GM10248 (cell line): ENCODE results near the gene WIF1.

Source experiments
- CTCF ChIA-PET: fragments of 300-600 bp; sonication (Branson Sonifier 250); formaldehyde crosslinking; extraction: SDS; loops from one replicate; lab custom pipeline; 2021; ENCODE audit warnings: antibody characterized with exemption; lab: Yijun Ruan, JAX
- POLR2A ChIA-PET: fragments of 350-650 bp; sonication (Branson Sonifier 250); formaldehyde crosslinking; extraction: SDS; loops from one replicate; lab custom pipeline; 2020; ENCODE audit warnings: antibody characterized with exemption; lab: Yijun Ruan, JAX
- DNase-seq: peaks from one replicate; pipeline ENCODE4 v3.0.0; 2012; ENCODE audit errors: extremely low spot score
- TF ChIP-seq, protein P1 (sequence below): IDR thresholded peaks from 2 replicates; pipeline ENCODE4 v1.5.1; 2012; ENCODE audit warnings: mild to moderate bottlenecking, low read depth; ENCODE audit errors: extremely low read depth, missing control alignments, control extremely low read depth

Gene WIF1

DNA sequence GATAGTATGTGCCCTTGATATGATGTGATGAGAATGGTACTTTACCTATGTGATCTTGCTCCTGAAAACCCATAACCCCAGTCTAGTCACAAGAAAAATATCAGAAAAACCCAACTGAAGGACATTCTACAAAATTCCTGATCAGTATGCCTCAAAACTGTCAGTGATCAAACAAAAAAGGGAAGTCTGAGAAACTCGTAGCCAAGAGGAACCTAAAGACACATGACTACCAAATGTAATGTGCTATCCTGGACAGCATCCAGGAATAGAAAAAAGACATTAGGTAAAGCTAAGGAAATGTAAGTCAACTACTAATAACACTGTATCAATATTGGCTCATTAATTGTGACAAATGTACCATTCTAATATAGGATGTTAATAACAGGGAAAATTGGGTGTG lies 4.1 kb upstream of the WIF1 start:
- POLR2A ChIA-PET, result no interaction called here
- CTCF ChIA-PET, result interaction anchor here (0.9 to 6.9 kb wide), 6 partner anchors 9 to 329 kb away, joined by 3 to 39 read pairs (median 6); no protein-coding TSS in a partner anchor
- TF ChIP-seq, protein P1, sequence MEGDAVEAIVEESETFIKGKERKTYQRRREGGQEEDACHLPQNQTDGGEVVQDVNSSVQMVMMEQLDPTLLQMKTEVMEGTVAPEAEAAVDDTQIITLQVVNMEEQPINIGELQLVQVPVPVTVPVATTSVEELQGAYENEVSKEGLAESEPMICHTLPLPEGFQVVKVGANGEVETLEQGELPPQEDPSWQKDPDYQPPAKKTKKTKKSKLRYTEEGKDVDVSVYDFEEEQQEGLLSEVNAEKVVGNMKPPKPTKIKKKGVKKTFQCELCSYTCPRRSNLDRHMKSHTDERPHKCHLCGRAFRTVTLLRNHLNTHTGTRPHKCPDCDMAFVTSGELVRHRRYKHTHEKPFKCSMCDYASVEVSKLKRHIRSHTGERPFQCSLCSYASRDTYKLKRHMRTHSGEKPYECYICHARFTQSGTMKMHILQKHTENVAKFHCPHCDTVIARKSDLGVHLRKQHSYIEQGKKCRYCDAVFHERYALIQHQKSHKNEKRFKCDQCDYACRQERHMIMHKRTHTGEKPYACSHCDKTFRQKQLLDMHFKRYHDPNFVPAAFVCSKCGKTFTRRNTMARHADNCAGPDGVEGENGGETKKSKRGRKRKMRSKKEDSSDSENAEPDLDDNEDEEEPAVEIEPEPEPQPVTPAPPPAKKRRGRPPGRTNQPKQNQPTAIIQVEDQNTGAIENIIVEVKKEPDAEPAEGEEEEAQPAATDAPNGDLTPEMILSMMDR, result no peak
- DNase-seq, result no peak

DNA sequence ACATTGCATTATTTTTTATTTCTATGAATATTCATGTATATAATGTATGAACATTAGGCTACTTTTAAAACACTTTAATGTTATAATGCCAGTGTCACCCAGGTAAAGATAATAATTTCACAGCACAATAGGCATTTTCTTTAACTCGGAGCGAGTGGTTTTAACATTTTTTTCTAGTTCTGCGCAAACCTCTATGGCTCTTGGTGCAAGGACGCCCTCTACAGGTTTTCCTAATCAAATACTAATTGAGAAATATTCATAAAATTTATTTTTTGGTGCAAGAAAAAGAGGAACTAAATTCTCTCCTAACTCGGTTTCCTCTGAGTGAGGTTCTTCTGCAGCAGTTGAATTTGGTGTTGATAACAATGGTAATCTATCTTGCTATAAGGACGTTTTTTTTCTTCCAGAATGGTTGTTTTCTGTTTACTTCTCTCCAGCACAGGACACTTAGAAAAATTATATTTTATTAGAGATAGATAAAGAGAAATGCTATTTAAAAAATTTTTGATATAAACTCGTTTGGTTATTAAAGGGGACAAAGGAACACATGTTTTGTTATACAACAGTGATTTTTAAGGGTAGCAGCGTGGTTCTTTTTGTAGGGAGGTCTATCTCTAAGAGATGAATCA lies 2.4 kb upstream of the WIF1 start:
- TF ChIP-seq, protein P1, result peak; percentile 50
- peak; percentile 10 for DNase-seq
- ChIA-PET CTCF (interaction anchor here (0.7 to 6.9 kb wide), 23 partner anchors 9 to 964 kb away, joined by 3 to 39 read pairs (median 5); no protein-coding TSS in a partner anchor), POLR2A (no interaction called here)

DNA sequence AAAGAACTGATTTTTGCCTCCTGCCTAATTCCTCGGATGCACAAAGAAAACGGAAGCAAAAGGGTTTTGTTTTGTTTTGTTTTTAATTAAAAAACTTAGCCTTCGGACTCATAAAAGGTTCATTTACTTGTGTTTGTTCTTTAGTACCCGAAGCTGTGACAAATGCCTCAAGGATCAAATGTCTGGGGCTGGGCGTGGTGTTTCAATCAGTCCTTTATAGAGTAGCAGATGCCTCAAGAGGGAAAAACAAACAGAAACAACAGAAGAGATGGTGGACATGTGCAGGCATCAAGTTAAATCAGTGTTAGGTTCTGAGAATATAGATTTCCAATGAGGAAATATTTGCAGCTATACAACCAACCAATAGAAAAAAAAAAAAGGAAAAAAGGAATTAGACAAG lies 1.6 kb upstream of the WIF1 start:
- TF ChIP-seq, protein P1, result no peak
- no peak for DNase-seq
- ChIA-PET POLR2A (no interaction called here), CTCF (interaction anchor here (0.5 to 6.9 kb wide), 20 partner anchors 8 to 326 kb away, joined by 3 to 39 read pairs (median 5); no protein-coding TSS in a partner anchor)

DNA sequence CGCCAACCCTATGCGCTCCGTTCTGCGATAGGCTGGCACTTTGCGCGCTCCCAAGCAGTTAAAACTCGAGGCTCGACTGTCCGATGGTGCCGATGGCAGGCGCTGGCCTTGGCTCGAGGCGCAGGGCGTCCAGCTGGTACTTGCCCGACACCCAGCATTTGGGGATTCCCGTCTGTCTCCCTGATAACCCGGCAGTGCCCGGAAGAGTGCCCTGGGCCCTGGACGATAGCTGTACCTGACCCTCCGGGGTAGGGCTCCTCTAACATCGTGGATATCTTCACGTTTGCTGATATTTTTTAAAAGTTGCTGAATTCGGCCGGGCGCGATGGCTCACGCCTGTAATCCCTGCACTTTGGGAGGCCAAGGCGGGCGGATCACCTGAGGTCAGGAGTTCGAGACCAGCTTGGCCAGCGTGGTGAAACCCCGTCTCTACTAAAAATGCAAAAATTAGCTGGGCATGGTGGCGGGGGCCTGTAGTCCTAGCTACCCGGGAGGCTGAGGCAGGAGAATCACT lies 908 bp upstream of the WIF1 start:
- POLR2A ChIA-PET, result no interaction called here
- TF ChIP-seq, protein P1, result no peak
- CTCF ChIA-PET, result interaction anchor here (0.9 to 6.9 kb wide), 14 partner anchors 9 to 325 kb away, joined by 3 to 39 read pairs (median 6); no protein-coding TSS in a partner anchor

DNA sequence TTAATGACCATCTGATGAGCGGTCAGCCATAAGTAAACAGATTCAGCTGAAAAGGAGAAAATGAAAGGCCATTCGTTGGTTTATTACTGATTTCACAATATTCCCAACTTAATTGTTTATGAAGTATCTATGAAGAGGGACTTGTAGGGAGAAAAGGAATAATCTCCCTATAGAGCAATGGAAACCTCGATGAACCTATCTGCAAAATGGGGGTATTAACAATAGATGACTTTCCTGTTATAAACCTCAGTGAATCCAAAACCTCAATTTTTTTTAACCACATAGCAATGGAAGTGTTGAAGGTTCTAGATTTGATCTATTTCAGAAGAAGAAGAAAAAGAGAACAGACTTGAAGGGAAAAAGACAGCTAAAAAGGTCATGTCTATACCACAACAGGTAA lies 2.0 kb downstream of the WIF1 start:
- DNase-seq, result no peak
- TF ChIP-seq, protein P1, result no peak
- POLR2A ChIA-PET, result no interaction called here
- CTCF ChIA-PET, result interaction anchor here (1.1 to 2.0 kb wide), 2 partner anchors 12 to 323 kb away, joined by 6 to 8 read pairs; no protein-coding TSS in a partner anchor

More for the DNA sequence above, 908 bp upstream of the WIF1 start:
- no peak for DNase-seq

DNA sequence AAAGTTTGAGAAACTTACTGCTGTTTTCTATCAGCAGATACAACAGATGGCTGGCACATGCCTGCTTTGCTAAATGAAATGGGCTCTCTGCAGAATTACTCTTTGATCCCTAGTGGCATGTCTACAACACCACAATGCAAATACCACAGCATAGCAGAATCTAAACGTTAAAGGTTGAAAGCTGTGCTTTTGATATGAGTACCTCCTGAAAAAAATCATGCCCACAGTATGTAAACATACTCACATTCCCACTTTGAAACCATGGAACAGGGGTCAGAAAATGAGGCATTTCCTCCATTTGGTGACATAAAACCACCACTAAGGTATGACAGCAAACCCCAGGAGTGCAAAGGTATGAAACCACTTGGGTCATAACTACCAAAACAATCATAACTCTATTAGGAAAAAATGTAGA lies 7.5 kb downstream of the WIF1 start:
- CTCF ChIA-PET, result no interaction called here
- TF ChIP-seq, protein P1, result no peak
- no peak for DNase-seq
- POLR2A ChIA-PET, result no interaction called here
